ENCODE data around the gene TBPL2.

TBPL2 gene

GRCh38 chr14:55377236-55377635 is 63.2 kb downstream of the TBPL2 start:
- H3K9me3 Mint-ChIP-seq: no peaks in the 10 kb centered on the region
- H3K36me3 Mint-ChIP-seq (ENCODE audit: low read depth): peaks cover 74% of the 10 kb centered on the region

GRCh38 chr14:55374771-55375170 is 65.6 kb downstream of the TBPL2 start:
- no peak for TF ChIP-seq CTCF (IDR thresholded peaks at IDR 0.05)
- DNase-seq: no peak
- Mint-ChIP-seq H3K36me3 (ENCODE audit: low read depth) (peaks cover 74% of the 10 kb centered on the region), H3K27ac (no peak overlapping the region), H3K4me1 (peaks cover 12% of the 10 kb centered on the region), H3K4me3 (no peak overlapping the region), H3K27me3 (ENCODE audit: low read depth, poor library complexity) (peaks cover 4% of the 10 kb centered on the region), H3K9me3 (no peaks in the 10 kb centered on the region)

More at GRCh38 chr14:55377236-55377635, 63.2 kb downstream of the TBPL2 start:
- Mint-ChIP-seq H3K27ac (no peak overlapping the region), H3K27me3 (ENCODE audit: low read depth, poor library complexity) (peaks cover 4% of the 10 kb centered on the region), H3K4me1 (peaks cover 6% of the 10 kb centered on the region), H3K4me3 (no peak overlapping the region)
- no peak for DNase-seq
- no peak for TF ChIP-seq CTCF (IDR thresholded peaks at IDR 0.05)

GRCh38 chr14:55373784-55374705 is 66.4 kb downstream of the TBPL2 start:
- H3K9me3 Mint-ChIP-seq: no peaks in the 10 kb centered on the region
- DNase-seq: no peak
- H3K27ac Mint-ChIP-seq: no peak overlapping the region
- peaks cover 81% of the 10 kb centered on the region for H3K36me3 Mint-ChIP-seq (ENCODE audit: low read depth)
- peaks cover 4% of the 10 kb centered on the region for H3K27me3 Mint-ChIP-seq (ENCODE audit: low read depth, poor library complexity)
- TF ChIP-seq CTCF (IDR thresholded peaks at IDR 0.05): no peak
- peaks cover 12% of the 10 kb centered on the region for H3K4me1 Mint-ChIP-seq
- no peak overlapping the region for H3K4me3 Mint-ChIP-seq

GRCh38 chr14:55372825-55373224 is 67.6 kb downstream of the TBPL2 start:
- TF ChIP-seq CTCF (IDR thresholded peaks at IDR 0.05): no peak
- Mint-ChIP-seq H3K36me3 (ENCODE audit: low read depth) (peaks cover 85% of the 10 kb centered on the region), H3K27me3 (ENCODE audit: low read depth, poor library complexity) (peaks cover 4% of the 10 kb centered on the region), H3K4me3 (no peak overlapping the region), H3K27ac (peak overlapping the region; percentile 77), H3K4me1 (peaks cover 12% of the 10 kb centered on the region), H3K9me3 (no peaks in the 10 kb centered on the region)
- DNase-seq: no peak

GRCh38 chr14:55372423-55372822 is 68.0 kb downstream of the TBPL2 start:
- H3K4me3 Mint-ChIP-seq: no peak overlapping the region
- no peaks in the 10 kb centered on the region for H3K9me3 Mint-ChIP-seq
- peaks cover 85% of the 10 kb centered on the region for H3K36me3 Mint-ChIP-seq (ENCODE audit: low read depth)
- DNase-seq: no peak
- H3K4me1 Mint-ChIP-seq: peaks cover 12% of the 10 kb centered on the region
- no peak for TF ChIP-seq CTCF (IDR thresholded peaks at IDR 0.05)
- peak overlapping the region; percentile 77 for H3K27ac Mint-ChIP-seq
- peaks cover 4% of the 10 kb centered on the region for H3K27me3 Mint-ChIP-seq (ENCODE audit: low read depth, poor library complexity)

Data from nephron progenitor cell (in vitro differentiated cells).